Measurements from ENCODE around the gene GRB2.

Gene GRB2

DNA sequence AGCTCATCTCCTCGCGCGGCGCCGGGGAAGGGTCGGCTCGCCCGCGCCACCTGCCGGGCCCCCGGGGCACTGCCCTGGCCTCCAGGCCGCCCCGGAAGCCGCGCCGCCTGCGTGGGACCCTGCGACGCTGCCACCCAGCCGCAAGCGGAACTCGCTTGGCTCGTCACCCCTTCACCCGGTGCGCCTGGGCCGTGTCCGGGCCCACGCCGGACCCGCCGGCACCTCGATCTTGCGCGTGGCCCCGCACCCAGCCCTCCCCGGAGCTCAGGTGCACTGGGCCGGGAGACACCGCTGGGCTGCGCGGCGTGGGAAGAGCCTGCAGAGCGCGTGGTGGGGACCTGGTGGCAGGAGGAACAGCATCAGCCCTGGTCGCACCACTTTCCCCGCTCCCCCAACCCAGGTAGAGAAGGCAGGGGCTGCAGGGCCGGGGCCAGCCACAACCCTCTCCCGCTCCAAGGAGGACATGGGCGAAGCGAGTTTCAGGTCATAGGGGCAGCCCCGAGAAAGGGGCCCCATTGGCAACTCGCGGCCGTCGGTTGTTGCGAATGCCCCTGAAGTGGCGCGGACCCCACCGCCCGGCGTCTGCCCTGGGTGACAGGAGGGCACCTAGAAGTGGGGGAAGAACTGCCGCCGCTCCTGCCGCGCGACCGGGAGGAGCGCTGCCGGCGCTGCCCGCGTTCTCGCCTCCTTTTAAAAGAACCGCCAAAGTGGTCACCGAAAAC, 134.1 kb downstream of the GRB2 start:
- Histone ChIP-seq H3K9me3 (ENCODE audit: control insufficient read depth, low read length) (no peaks in the 10 kb centered on the region), H3K4me3 (ENCODE audit: low read length) (peak overlapping the region; percentile 86), H3K4me1 (ENCODE audit: control insufficient read depth, insufficient read depth, low read length) (peaks cover 44% of the 10 kb centered on the region), H3K27me3 (replicated peaks; ENCODE audit: control insufficient read depth, insufficient read depth, low read length) (no peaks in the 10 kb centered on the region), H3K9ac (ENCODE audit: low read length) (peak overlapping the region; percentile 89), H3K36me3 (ENCODE audit: control insufficient read depth, insufficient read depth, low read length, severe bottlenecking) (peaks cover 6% of the 10 kb centered on the region)
- DNase-seq (ENCODE audit: low read depth): peak; percentile 94

DNA sequence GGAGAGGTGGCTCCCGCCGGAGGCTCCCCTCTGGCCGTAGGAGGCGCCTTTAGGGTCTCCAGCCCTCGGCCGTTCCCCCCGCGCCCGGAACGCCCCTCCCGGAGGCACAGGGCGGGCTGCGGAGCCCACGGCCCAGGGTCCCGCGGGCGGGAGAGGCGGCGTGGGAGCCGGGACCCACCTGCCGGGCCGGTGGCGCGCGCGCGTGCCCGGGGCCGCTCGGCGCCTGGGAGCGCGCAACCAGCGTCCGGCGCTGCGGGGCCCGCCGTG, 134.6 kb downstream of the GRB2 start, which contains the start of gene MIF4GD:
MIF4GD (minus strand) TSS at position 266 of the 267 bp plus-strand sequence. CDS start 1,036 bp downstream, outside the sequence.
- H3K9ac ChIP-seq (ENCODE audit: low read length): peak within 1 kb of the TSS; percentile 89
- H3K4me1 ChIP-seq (ENCODE audit: control insufficient read depth, insufficient read depth, low read length): peaks cover 44% of the 10 kb centered on the region
- no peaks in the 10 kb centered on the region for H3K9me3 ChIP-seq (ENCODE audit: control insufficient read depth, low read length)
- H3K4me3 ChIP-seq (ENCODE audit: low read length): peak within 1 kb of the TSS; percentile 86
- DNase-seq (ENCODE audit: low read depth): no peak
- no peaks in the 10 kb centered on the region for H3K27me3 ChIP-seq (replicated peaks; ENCODE audit: control insufficient read depth, insufficient read depth, low read length)
- H3K36me3 ChIP-seq (ENCODE audit: control insufficient read depth, insufficient read depth, low read length, severe bottlenecking): peaks cover 11% of the 10 kb centered on the region

DNA sequence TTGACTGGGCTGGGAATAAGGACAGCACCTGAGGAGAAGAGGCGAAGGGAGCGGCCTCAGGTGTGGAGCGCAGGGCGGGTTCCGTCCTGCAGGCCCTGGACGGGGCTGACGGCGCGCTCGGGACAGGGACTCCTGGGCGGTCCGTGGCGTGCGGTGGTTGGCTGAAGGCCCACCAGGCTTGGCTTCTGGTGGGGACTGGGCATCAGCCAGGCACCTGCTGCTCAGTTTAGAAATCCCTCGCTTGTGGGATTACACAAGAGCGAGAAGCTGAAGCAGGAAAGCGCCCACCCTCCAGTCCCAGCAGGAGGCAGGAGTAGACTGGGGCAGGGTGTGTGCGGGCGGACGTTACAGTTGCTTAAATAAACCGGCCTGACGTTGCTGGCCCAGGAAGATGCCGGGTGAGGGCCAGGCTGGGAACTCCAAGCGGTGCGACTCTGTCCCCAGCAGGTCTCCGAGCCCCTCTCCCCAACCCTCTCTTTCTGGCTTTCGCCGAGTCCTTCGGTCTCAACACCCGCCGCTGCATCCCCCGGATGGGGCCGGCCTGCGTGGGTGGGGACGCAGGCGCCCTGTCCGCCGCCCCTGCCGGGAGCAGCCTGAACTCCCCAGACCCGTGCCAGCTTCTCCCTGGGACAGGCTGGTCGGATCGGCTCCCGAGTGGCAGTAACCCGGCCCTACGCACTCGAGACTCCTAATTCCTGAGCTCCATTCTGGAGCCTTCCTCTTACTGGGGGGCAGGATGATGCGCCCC, 135.1 kb downstream of the GRB2 start:
- H3K9ac ChIP-seq (ENCODE audit: low read length): peak overlapping the region; percentile 89
- no peaks in the 10 kb centered on the region for H3K9me3 ChIP-seq (ENCODE audit: control insufficient read depth, low read length)
- DNase-seq (ENCODE audit: low read depth): peak; percentile 86
- peaks cover 16% of the 10 kb centered on the region for H3K36me3 ChIP-seq (ENCODE audit: control insufficient read depth, insufficient read depth, low read length, severe bottlenecking)
- H3K27me3 ChIP-seq (replicated peaks; ENCODE audit: control insufficient read depth, insufficient read depth, low read length): no peaks in the 10 kb centered on the region
- peaks cover 44% of the 10 kb centered on the region for H3K4me1 ChIP-seq (ENCODE audit: control insufficient read depth, insufficient read depth, low read length)
- peak overlapping the region; percentile 86 for H3K4me3 ChIP-seq (ENCODE audit: low read length)

DNA sequence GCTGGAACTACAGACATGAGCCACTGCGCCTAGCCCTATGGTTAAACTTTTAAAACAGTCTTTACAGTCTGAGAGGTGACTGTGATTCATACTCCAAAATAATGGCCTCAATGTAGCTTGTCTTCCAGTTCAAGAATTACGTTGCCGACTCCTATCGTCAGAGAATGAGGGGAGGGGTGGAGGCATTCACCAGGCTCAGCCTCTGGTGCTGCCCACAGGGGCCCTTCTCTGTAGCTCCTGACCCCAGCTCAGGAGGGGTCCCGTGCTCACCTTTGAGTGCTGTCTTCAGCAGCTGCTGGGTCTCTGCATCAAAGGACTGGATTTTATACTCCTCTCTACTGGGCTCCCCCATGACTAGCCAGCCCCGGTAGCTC, 135.6 kb downstream of the GRB2 start:
- no peaks in the 10 kb centered on the region for H3K27me3 ChIP-seq (replicated peaks; ENCODE audit: control insufficient read depth, insufficient read depth, low read length)
- H3K4me3 ChIP-seq (ENCODE audit: low read length): peak overlapping the region; percentile 86
- H3K9me3 ChIP-seq (ENCODE audit: control insufficient read depth, low read length): no peaks in the 10 kb centered on the region
- DNase-seq (ENCODE audit: low read depth): no peak
- peaks cover 20% of the 10 kb centered on the region for H3K36me3 ChIP-seq (ENCODE audit: control insufficient read depth, insufficient read depth, low read length, severe bottlenecking)
- peaks cover 44% of the 10 kb centered on the region for H3K4me1 ChIP-seq (ENCODE audit: control insufficient read depth, insufficient read depth, low read length)
- peak overlapping the region; percentile 89 for H3K9ac ChIP-seq (ENCODE audit: low read length)
